Cardiac muscle cell (in vitro differentiated cells and primary cell): Measurements from ENCODE around the gene SHROOM1. TPM values are rescaled to one million over a fixed set of nuclear protein-coding genes. Genes with fewer than 3 reads are reported as not detected.

Experiments used
- DNase-seq, 2 donors: peaks; one replicate each; pipeline versions ENCODE4 v3.0.0 to v3.0.0-alpha.2; 2010 to 2017; ENCODE audit warnings: low read depth in 1 of 2, low spot score in 1 of 2
- H3K27ac ChIP-seq: fragments of 200-600 bp; sonication (generic); 2 replicates; pipeline ENCODE4 v1.5.1; 2016
- H3K27me3 ChIP-seq: fragments of 200-600 bp; sonication (generic); 2 replicates; pipeline ENCODE4 v1.6.0; 2016; ENCODE audit warnings: control low read depth
- H3K36me3 ChIP-seq: fragments of 200-600 bp; sonication (generic); 2 replicates; pipeline ENCODE4 v1.5.1; 2016; ENCODE audit warnings: control low read depth
- H3K4me1 ChIP-seq: fragments of 200-600 bp; sonication (generic); 2 replicates; pipeline ENCODE4 v1.8.1; 2017; ENCODE audit warnings: low read depth, mild to moderate bottlenecking, mixed run types
- H3K4me3 ChIP-seq: fragments of 200-600 bp; sonication (generic); 2 replicates; pipeline ENCODE4 v1.5.1; 2016; ENCODE audit warnings: mild to moderate bottlenecking
- H3K9me3 ChIP-seq: fragments of 200-600 bp; sonication (generic); 2 replicates; pipeline ENCODE4 v1.5.1; 2017; ENCODE audit warnings: low read depth, mild to moderate bottlenecking, control low read depth
- polyA plus RNA-seq: library from polyadenylated mRNA; unstranded; fragments of >200 nt; fragmentation: Nextera tagmentation; extraction: Ambion mirVana; gene quantifications from 2 replicates; pipeline ENCODE4 v1.2.1, GENCODE V29; 2016
- total RNA-seq: library from RNA; depleted of rRNA; stranded (reverse); fragments of >200 nt; gene quantifications from 2 replicates; pipeline ENCODE4 v1.2.3, GENCODE V29; 2016
- TF ChIP-seq, protein P1 (sequence below): IDR thresholded peaks from 2 replicates; pipeline ENCODE4 v1.5.1; 2012; ENCODE audit warnings: low read depth, mild to moderate bottlenecking, low read length

SHROOM1 gene
- total and polyA plus RNA-seq, 2 experiments from 2014 or later: 9.8 to 13.3 TPM

- peaks cover 49% of the 10 kb centered on the region for H3K27me3 ChIP-seq
- peak within 1 kb of the TSS; percentile 74 for H3K4me3 ChIP-seq
- H3K36me3 ChIP-seq: no peaks in the 10 kb centered on the region
- peaks cover 8% of the 10 kb centered on the region for H3K4me1 ChIP-seq
- TF ChIP-seq, protein P1, sequence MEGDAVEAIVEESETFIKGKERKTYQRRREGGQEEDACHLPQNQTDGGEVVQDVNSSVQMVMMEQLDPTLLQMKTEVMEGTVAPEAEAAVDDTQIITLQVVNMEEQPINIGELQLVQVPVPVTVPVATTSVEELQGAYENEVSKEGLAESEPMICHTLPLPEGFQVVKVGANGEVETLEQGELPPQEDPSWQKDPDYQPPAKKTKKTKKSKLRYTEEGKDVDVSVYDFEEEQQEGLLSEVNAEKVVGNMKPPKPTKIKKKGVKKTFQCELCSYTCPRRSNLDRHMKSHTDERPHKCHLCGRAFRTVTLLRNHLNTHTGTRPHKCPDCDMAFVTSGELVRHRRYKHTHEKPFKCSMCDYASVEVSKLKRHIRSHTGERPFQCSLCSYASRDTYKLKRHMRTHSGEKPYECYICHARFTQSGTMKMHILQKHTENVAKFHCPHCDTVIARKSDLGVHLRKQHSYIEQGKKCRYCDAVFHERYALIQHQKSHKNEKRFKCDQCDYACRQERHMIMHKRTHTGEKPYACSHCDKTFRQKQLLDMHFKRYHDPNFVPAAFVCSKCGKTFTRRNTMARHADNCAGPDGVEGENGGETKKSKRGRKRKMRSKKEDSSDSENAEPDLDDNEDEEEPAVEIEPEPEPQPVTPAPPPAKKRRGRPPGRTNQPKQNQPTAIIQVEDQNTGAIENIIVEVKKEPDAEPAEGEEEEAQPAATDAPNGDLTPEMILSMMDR: no peak
- H3K9me3 ChIP-seq: no peaks in the 10 kb centered on the region
- peak within 1 kb of the TSS; percentile 51 for H3K27ac ChIP-seq
- peak; percentile 51 to 79 for DNase-seq
Measured at GRCh38 chr5:132777209-132778069, 53.0 kb downstream of the SHROOM1 start, which contains the start of gene SEPTIN8. Gene SEPTIN8, minus strand, starts transcription at chr5:132777239. Its CDS starts 102 bp downstream, at chr5:132777137.

GRCh38 chr5:132776938-132777208, 53.6 kb downstream of the SHROOM1 start:
- Histone ChIP-seq H3K27ac (peak overlapping the region; percentile 51), H3K27me3 (peaks cover 45% of the 10 kb centered on the region)
- TF ChIP-seq, protein P1: no peak

DNA sequence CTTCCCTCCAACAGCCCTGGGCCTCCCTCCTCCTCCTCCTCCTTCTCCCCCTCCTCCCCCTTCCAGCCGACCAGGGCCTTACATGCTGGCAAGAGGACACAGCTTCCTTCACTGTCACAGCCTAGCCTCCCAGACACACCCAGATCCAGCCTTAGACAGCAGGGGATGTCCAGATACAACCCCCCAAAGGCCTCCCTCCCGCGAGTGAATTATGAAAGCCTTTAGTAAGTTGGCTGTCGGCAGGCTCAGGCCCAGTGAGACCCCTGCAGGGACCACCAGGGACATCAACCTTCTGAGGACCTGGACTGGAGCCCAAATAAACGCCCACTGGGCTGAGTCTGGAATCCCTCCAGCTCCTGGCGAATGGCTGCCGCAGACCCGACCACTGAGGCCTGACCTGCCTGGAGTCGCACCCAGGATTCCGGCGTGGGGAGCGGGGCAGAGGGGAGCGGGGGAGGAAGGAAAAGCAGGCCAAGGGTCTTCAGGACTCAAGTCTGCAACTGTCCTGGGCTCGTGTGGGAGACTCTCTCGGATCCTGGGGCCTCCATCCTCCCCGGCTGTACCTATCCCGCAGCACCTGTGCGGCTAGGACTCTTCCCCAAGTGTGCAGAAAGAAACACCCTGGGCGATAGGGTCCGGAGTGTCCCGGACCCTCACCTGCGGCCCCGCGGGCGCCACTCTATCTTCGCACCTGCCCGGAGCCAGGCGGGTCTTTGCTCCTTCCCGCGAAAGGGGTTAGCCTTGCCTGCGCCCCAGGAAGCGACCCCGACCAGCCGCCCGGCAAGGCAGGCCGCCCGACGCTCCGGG, 54.1 kb downstream of the SHROOM1 start:
- no peaks in the 10 kb centered on the region for H3K36me3 ChIP-seq
- peak overlapping the region; percentile 51 for H3K27ac ChIP-seq
- peak; percentile 35 for DNase-seq
- TF ChIP-seq, protein P1: no peak
- no peaks in the 10 kb centered on the region for H3K9me3 ChIP-seq
- peaks cover 9% of the 10 kb centered on the region for H3K4me1 ChIP-seq
- H3K4me3 ChIP-seq: peak overlapping the region; percentile 74
- peaks cover 41% of the 10 kb centered on the region for H3K27me3 ChIP-seq

More at GRCh38 chr5:132776938-132777208, 53.6 kb downstream of the SHROOM1 start:
- peak overlapping the region; percentile 74 for H3K4me3 ChIP-seq
- DNase-seq: no peak
- H3K36me3 ChIP-seq: no peaks in the 10 kb centered on the region
- no peaks in the 10 kb centered on the region for H3K9me3 ChIP-seq
- peaks cover 8% of the 10 kb centered on the region for H3K4me1 ChIP-seq

- Histone ChIP-seq H3K4me3 (peak overlapping the region; percentile 74), H3K4me1 (peaks cover 13% of the 10 kb centered on the region), H3K27me3 (peaks cover 33% of the 10 kb centered on the region), H3K27ac (no peak overlapping the region), H3K9me3 (no peaks in the 10 kb centered on the region), H3K36me3 (no peaks in the 10 kb centered on the region)
- TF ChIP-seq, protein P1: no peak
- DNase-seq: peak in 1 of 2 donors; percentile 16
Measured at GRCh38 chr5:132775476-132775961, 54.9 kb downstream of the SHROOM1 start.

- Histone ChIP-seq H3K27ac (no peak overlapping the region), H3K27me3 (peaks cover 26% of the 10 kb centered on the region), H3K36me3 (no peaks in the 10 kb centered on the region), H3K9me3 (no peaks in the 10 kb centered on the region), H3K4me3 (no peak overlapping the region), H3K4me1 (peaks cover 13% of the 10 kb centered on the region)
- TF ChIP-seq, protein P1: no peak
- no peak for DNase-seq
Measured at GRCh38 chr5:132774896-132775295, 55.6 kb downstream of the SHROOM1 start.
